Measurements from ENCODE around the gene RAB5B. TPM values are rescaled to one million over a fixed set of nuclear protein-coding genes. Genes with fewer than 3 reads are reported as not detected.

The RAB5B gene
- total and polyA plus RNA-seq, 9 donors: 60.4 to 217 (median 117) TPM

GRCh38 chr12:56042843-56043242 lies 69.0 kb downstream of the RAB5B start:
- Histone ChIP-seq H3K4me3 (peak overlapping the region; percentile 85), H3K27ac (no peak overlapping the region), H3K36me3 (no peaks in the 10 kb centered on the region), H3K9me3 (no peaks in the 10 kb centered on the region), H3K4me1 (ENCODE audit: insufficient read depth) (no peaks in the 10 kb centered on the region), H3K27me3 (no peaks in the 10 kb centered on the region)
- no peak for DNase-seq
- intact Hi-C loops (cut with DNase I): loop anchor here in 2 of 4 donors (10.0 kb wide), 2 partner anchors 48 to 298 kb away; partner anchors contain the start of genes GDF11 (in 1 of the 2) and SUOX (in 1 of the 2)
- 20 to 38% (median 21%) methylated on average over 9 of the region's 9 CpGs for WGBS, 3 donors
- no peak for TF ChIP-seq EP300 (IDR thresholded peaks at IDR 0.05)
- TF ChIP-seq CTCF (IDR thresholded peaks at IDR 0.05): no peak
- TF ChIP-seq POLR2A (IDR thresholded peaks at IDR 0.05): no peak

Other genes starting within 250 kb of the RAB5B start
- 100 to 1,000 TPM; 406 to 954 (median 762) TPM for gene CD63, start 245.1 kb upstream of the RAB5B start, total RNA-seq
- 1,000 to 10,000 TPM in 1 of 2 donors, 100 to 1,000 TPM in 1; 676 to 1,943 TPM for gene CD63, start 245.1 kb upstream of the RAB5B start, polyA plus RNA-seq
- gene GDF11, start 231.0 kb upstream of the RAB5B start, total RNA-seq: 10 to 100 TPM in 4 of 7 donors, 1 to 10 TPM in 3; 2.2 to 27.7 (median 12.3) TPM
- 1 to 10 TPM; 3.4 to 8.0 TPM for gene GDF11, start 231.0 kb upstream of the RAB5B start, polyA plus RNA-seq
- gene SARNP, start 156.4 kb upstream of the RAB5B start, total RNA-seq: 10 to 100 TPM; 48.0 to 60.8 (median 58.6) TPM
- gene SARNP, start 156.4 kb upstream of the RAB5B start, polyA plus RNA-seq: 10 to 100 TPM; 71.6 to 89.3 TPM
- 10 to 100 TPM in 6 of 7 donors, 1 to 10 TPM in 1; 8.6 to 38.9 (median 20.8) TPM for gene ORMDL2, start 156.0 kb upstream of the RAB5B start, total RNA-seq
- 10 to 100 TPM; 15.7 to 35.5 TPM for gene ORMDL2, start 156.0 kb upstream of the RAB5B start, polyA plus RNA-seq
- 10 to 100 TPM; 15.7 to 32.8 (median 23.0) TPM for gene DNAJC14, start 144.5 kb upstream of the RAB5B start, total RNA-seq
- gene DNAJC14, start 144.5 kb upstream of the RAB5B start, polyA plus RNA-seq: 10 to 100 TPM; 19.3 to 26.8 TPM
- 10 to 100 TPM in 6 of 7 donors, 1 to 10 TPM in 1; 3.6 to 42.7 (median 23.3) TPM for gene MMP19, start 131.1 kb upstream of the RAB5B start, total RNA-seq
- 10 to 100 TPM; 11.3 to 23.3 TPM for gene MMP19, start 131.1 kb upstream of the RAB5B start, polyA plus RNA-seq
- gene PYM1, start 46.2 kb upstream of the RAB5B start, total RNA-seq: 10 to 100 TPM; 18.9 to 25.7 (median 21.7) TPM
- 10 to 100 TPM; 22.5 to 25.2 TPM for gene PYM1, start 46.2 kb upstream of the RAB5B start, polyA plus RNA-seq
- 10 to 100 TPM; 13.3 to 50.1 (median 26.0) TPM for gene DGKA, start 42.9 kb upstream of the RAB5B start, total RNA-seq
- 10 to 100 TPM; 15.7 to 40.4 TPM for gene DGKA, start 42.9 kb upstream of the RAB5B start, polyA plus RNA-seq
- gene PMEL, start 8.0 kb upstream of the RAB5B start, total RNA-seq: 10 to 100 TPM in 1 of 7 donors, 1 to 10 TPM in 6; 2.0 to 11.5 (median 3.7) TPM
- 1 to 10 TPM; 2.0 to 2.7 TPM for gene PMEL, start 8.0 kb upstream of the RAB5B start, polyA plus RNA-seq
- 10 to 100 TPM; 18.3 to 33.9 (median 31.3) TPM for gene CDK2, start 7.2 kb upstream of the RAB5B start, total RNA-seq
- gene CDK2, start 7.2 kb upstream of the RAB5B start, polyA plus RNA-seq: 10 to 100 TPM; 21.7 to 21.8 TPM
- gene SUOX, start 23.2 kb downstream of the RAB5B start, total RNA-seq: 10 to 100 TPM; 22.1 to 39.4 (median 31.9) TPM
- 10 to 100 TPM; 18.0 to 34.2 TPM for gene SUOX, start 23.2 kb downstream of the RAB5B start, polyA plus RNA-seq
- gene IKZF4, start 47.0 kb downstream of the RAB5B start, total RNA-seq: 10 to 100 TPM in 5 of 7 donors, 1 to 10 TPM in 2; 4.0 to 33.2 (median 20.0) TPM
- gene IKZF4, start 47.0 kb downstream of the RAB5B start, polyA plus RNA-seq: 10 to 100 TPM in 1 of 2 donors, 1 to 10 TPM in 1; 6.2 to 12.5 TPM
- 1,000 to 10,000 TPM in 1 of 7 donors, 100 to 1,000 TPM in 2, 10 to 100 TPM in 4; 16.2 to 2,562 (median 59.7) TPM for gene RPS26, start 67.8 kb downstream of the RAB5B start, total RNA-seq
- gene RPS26, start 67.8 kb downstream of the RAB5B start, polyA plus RNA-seq: 1,000 to 10,000 TPM in 1 of 2 donors, 100 to 1,000 TPM in 1; 198 to 1,468 TPM
- gene ERBB3, start 106.1 kb downstream of the RAB5B start, total RNA-seq: 10 to 100 TPM in 1 of 7 donors, 1 to 10 TPM in 5, under 1 TPM in 1; 0.72 to 20.6 (median 3.3) TPM
- gene ERBB3, start 106.1 kb downstream of the RAB5B start, polyA plus RNA-seq: 1 to 10 TPM; 1.1 to 5.0 TPM
- gene PA2G4, start 130.5 kb downstream of the RAB5B start, total RNA-seq: 10 to 100 TPM; 65.6 to 86.2 (median 77.0) TPM
- gene PA2G4, start 130.5 kb downstream of the RAB5B start, polyA plus RNA-seq: 100 to 1,000 TPM in 1 of 2 donors, 10 to 100 TPM in 1; 86.5 to 219 TPM
- gene RPL41, start 142.6 kb downstream of the RAB5B start, total RNA-seq: 1,000 to 10,000 TPM; 6,021 to 8,245 (median 6,510) TPM
- over 10,000 TPM; 11,306 to 11,451 TPM for gene RPL41, start 142.6 kb downstream of the RAB5B start, polyA plus RNA-seq
- gene ZC3H10, start 144.2 kb downstream of the RAB5B start, total RNA-seq: 10 to 100 TPM in 4 of 7 donors, 1 to 10 TPM in 3; 1.8 to 14.7 (median 10.7) TPM
- gene ZC3H10, start 144.2 kb downstream of the RAB5B start, polyA plus RNA-seq: 1 to 10 TPM; 4.4 to 5.2 TPM
- 100 to 1,000 TPM in 3 of 7 donors, 10 to 100 TPM in 4; 80.3 to 139 (median 97.3) TPM for gene ESYT1, start 154.2 kb downstream of the RAB5B start, total RNA-seq
- 100 to 1,000 TPM in 1 of 2 donors, 10 to 100 TPM in 1; 62.3 to 102 TPM for gene ESYT1, start 154.2 kb downstream of the RAB5B start, polyA plus RNA-seq
- 10 to 100 TPM; 65.9 to 99.2 (median 73.4) TPM for gene MYL6B, start 178.5 kb downstream of the RAB5B start, total RNA-seq
- gene MYL6B, start 178.5 kb downstream of the RAB5B start, polyA plus RNA-seq: 10 to 100 TPM; 32.8 to 77.3 TPM
- 1,000 to 10,000 TPM in 5 of 7 donors, 100 to 1,000 TPM in 2; 782 to 1,485 (median 1,329) TPM for gene MYL6, start 184.3 kb downstream of the RAB5B start, total RNA-seq
- gene MYL6, start 184.3 kb downstream of the RAB5B start, polyA plus RNA-seq: 1,000 to 10,000 TPM; 1,579 to 3,375 TPM
- gene SMARCC2, start 215.4 kb downstream of the RAB5B start, total RNA-seq: 100 to 1,000 TPM in 5 of 7 donors, 10 to 100 TPM in 2; 57.9 to 172 (median 117) TPM
- gene SMARCC2, start 215.4 kb downstream of the RAB5B start, polyA plus RNA-seq: 100 to 1,000 TPM in 1 of 2 donors, 10 to 100 TPM in 1; 66.4 to 139 TPM
- 10 to 100 TPM; 34.1 to 55.6 (median 40.6) TPM for gene RNF41, start 247.8 kb downstream of the RAB5B start, total RNA-seq
- 10 to 100 TPM; 29.4 to 45.1 TPM for gene RNF41, start 247.8 kb downstream of the RAB5B start, polyA plus RNA-seq

Measured in ovary (tissue), 9 donors.